ENCODE results near the gene TANGO2. TPM values are rescaled to one million over a fixed set of nuclear protein-coding genes. Genes with fewer than 3 reads are reported as not detected.
A peak's percentile ranks its signal among the peaks of the same experiment; 100 is the strongest.

TANGO2 gene
- total RNA-seq, 1 donor from 2014 or later: 62.3 TPM

- DNase-seq (peak; percentile 39), ATAC-seq (ENCODE audit: poor library complexity) (no peak)
- intact Hi-C loops (cut with DNase I): loop anchor here (10.0 kb wide), 1 partner anchor 140 kb away; no protein-coding TSS in a partner anchor
These were observed 93.9 kb downstream of the TANGO2 start for GRCh38 chr22:20114506-20115475.

GRCh38 chr22:20115691-20116375, 94.9 kb downstream of the TANGO2 start, which contains the start of gene RANBP1:
Gene RANBP1, plus strand, starts transcription at chr22:20116104. Its CDS starts 81 bp downstream, at chr22:20116185.
- no peak for ATAC-seq (ENCODE audit: poor library complexity)
- peak; percentile 46 for DNase-seq
- intact Hi-C loops (cut with DNase I): loop anchor here (10.0 kb wide), 1 partner anchor 141 kb away; no protein-coding TSS in a partner anchor

DNA sequence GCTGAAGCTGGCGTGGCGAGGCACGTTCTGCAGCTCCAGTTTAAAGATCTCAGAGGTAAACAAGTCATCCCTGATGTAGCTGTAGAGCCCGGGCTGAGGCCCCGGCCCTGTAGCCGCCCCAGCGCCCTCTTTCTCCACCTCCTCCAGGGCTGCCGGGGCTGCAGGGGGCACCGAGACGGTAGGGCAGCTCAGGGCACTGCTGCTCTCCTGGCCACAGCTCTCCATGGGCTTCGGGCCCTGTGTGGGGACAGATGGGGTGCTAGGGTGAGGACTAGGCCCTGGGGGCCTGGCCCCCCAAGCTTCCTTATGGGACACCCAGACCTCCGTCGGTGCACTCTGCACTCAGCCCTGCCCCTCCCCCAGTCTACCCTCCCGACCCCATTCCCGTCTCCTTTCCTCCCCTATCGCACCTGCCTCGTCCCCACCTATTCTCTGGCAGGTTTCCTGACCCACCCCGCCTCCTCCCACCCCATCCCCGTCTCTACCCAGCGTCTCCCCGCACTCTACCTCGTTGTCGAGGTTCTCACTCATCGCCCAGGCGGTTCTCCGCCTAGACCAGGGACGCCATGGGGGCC, 95.6 kb downstream of the TANGO2 start:
- intact Hi-C loops (cut with DNase I): loop anchor here (10.0 kb wide), 1 partner anchor 142 kb away; no protein-coding TSS in a partner anchor
- ATAC-seq (ENCODE audit: poor library complexity) (peak; percentile 3), DNase-seq (peak; percentile 58)

Small RNA genes lying within 50 kb of the gene (microRNA-seq; reads per million reads assigned to microRNA genes)
- gene MIR185 (1,256 reads per million, percentile 84 among the genes with 10 or more reads in this experiment), gene MIR6816 (not detected)

Other genes with a start within 250 kb of the TANGO2 start
- 2.5 TPM for gene GNB1L, start 166.2 kb upstream of the TANGO2 start, total RNA-seq
- 6.2 TPM for gene RTL10, start 166.2 kb upstream of the TANGO2 start, total RNA-seq
- 75.3 TPM for gene COMT, start 79.3 kb upstream of the TANGO2 start, total RNA-seq
- 40.4 TPM for gene TXNRD2, start 79.3 kb upstream of the TANGO2 start, total RNA-seq
- gene ARVCF, start 4.3 kb upstream of the TANGO2 start, total RNA-seq: 31.4 TPM
- 15.4 TPM for gene DGCR8, start 59.1 kb downstream of the TANGO2 start, total RNA-seq
- 32.7 TPM for gene RANBP1, start 95.0 kb downstream of the TANGO2 start, total RNA-seq
- 21.9 TPM for gene TRMT2A, start 96.1 kb downstream of the TANGO2 start, total RNA-seq
- gene ZDHHC8, start 110.7 kb downstream of the TANGO2 start, total RNA-seq: 39.2 TPM
- gene CCDC188, start 129.9 kb downstream of the TANGO2 start, total RNA-seq: 0.30 TPM
- 0.75 TPM for gene RTN4R, start 247.2 kb downstream of the TANGO2 start, total RNA-seq

All from Right ventricle myocardium superior (tissue), 1 donor.